Heart left ventricle (tissue), 13 donors: ENCODE results near the gene SLC44A1.

Source experiments
- CTCF ChIP-seq, 12 donors: fragments of 200-600 bp; sonication (generic) in 4 of 12; IDR thresholded peaks; one replicate each; pipeline versions ENCODE4 v1.5.0 to v1.8.0; 2018 to 2022; ENCODE audit warnings: antibody characterized with exemption in 12 of 12, mild to moderate bottlenecking in 5 of 12
- POLR2A ChIP-seq, 2 donors: fragments of 450-650 bp; IDR thresholded peaks; one replicate each; pipeline ENCODE4 v1.6.1; 2017; ENCODE audit warnings: antibody characterized with exemption in 2 of 2, mild to moderate bottlenecking in 2 of 2, moderate library complexity in 2 of 2
- donor health status: ischemic (EF 13 %, LVEDD 7.1; RV severe dilation, severe dysfunction).
- donor health status: DM: no; HTN: yes; CAD: no.
- donor health status: DM: no; HTN: no; CAD: no.
- donor health status: ischemic (EF 25% LVEDD 6.9; RV normal size, moderate dysfunction).
- donor health status: ischemic (EF 25% LVEDD 5.7; RV mildly dilated, moderate dysfunction).
- donor health status: ischemic (EF 35%, LVEDD 5.7; RV mildly dilated, moderate dysfunction).
- donor health status: nonischemic (EF 11% LVEDD 7.7; RV severe dilation, severe dysfunction).
- donor health status: DM: yes; HTN: yes; CAD: no.
- donor health status: PGD.
- donor health status: ischemic (EF 29% LVEDD 5.4; RV normal size, mild dysfunction).
- donor health status: nonischemic (EF 23%, LVEDD 6.1; RV moderate dilation, normal function).

- TF ChIP-seq CTCF (IDR thresholded peaks at IDR 0.05) (no peak), POLR2A (IDR thresholded peaks at IDR 0.05) (no peak)
Observed at GRCh38 chr9:105233873-105234272, 10.6 kb upstream of the SLC44A1 start.
